Stimulated activated naive CD8-positive, alpha-beta T cell treated with anti-CD3 and anti-CD28 coated beads, Interleukin-15, Interleukin-2, amounts not matched to agents 100 ng/mL and 50 ng/mL, for 24 hours (primary cell): ENCODE measurements around the gene PSMB7.

Experiments
- H3K27ac Mint-ChIP-seq: one replicate; pipeline ENCODE4 v1.8.0; 2021; ENCODE audit warnings: mild to moderate bottlenecking, mixed read lengths
- H3K27me3 Mint-ChIP-seq: one replicate; pipeline ENCODE4 v1.8.0; 2021; ENCODE audit warnings: mixed read lengths
- H3K36me3 Mint-ChIP-seq: one replicate; pipeline ENCODE4 v1.8.0; 2021; ENCODE audit warnings: low read depth, mixed read lengths
- H3K4me1 Mint-ChIP-seq: one replicate; pipeline ENCODE4 v1.8.0; 2021; ENCODE audit warnings: low read depth, mixed read lengths
- H3K4me3 Mint-ChIP-seq: one replicate; pipeline ENCODE4 v1.8.0; 2021; ENCODE audit warnings: mild to moderate bottlenecking, mixed read lengths
- H3K9me3 Mint-ChIP-seq: one replicate; pipeline ENCODE4 v1.8.0; 2021; ENCODE audit warnings: mixed read lengths

The PSMB7 gene

GRCh38 chr9:124366476-124367220 lies 48.6 kb downstream of the PSMB7 start:
- no peak overlapping the region for H3K4me3 Mint-ChIP-seq
- peaks cover 38% of the 10 kb centered on the region for H3K4me1 Mint-ChIP-seq
- H3K36me3 Mint-ChIP-seq, result peaks cover 40% of the 10 kb centered on the region
- no peaks in the 10 kb centered on the region for H3K27me3 Mint-ChIP-seq
- H3K9me3 Mint-ChIP-seq, result no peaks in the 10 kb centered on the region
- H3K27ac Mint-ChIP-seq, result no peak overlapping the region

- Mint-ChIP-seq H3K36me3 (peaks cover 40% of the 10 kb centered on the region), H3K27me3 (no peaks in the 10 kb centered on the region), H3K9me3 (no peaks in the 10 kb centered on the region), H3K4me3 (no peak overlapping the region), H3K4me1 (peaks cover 36% of the 10 kb centered on the region), H3K27ac (no peak overlapping the region)
Observed at GRCh38 chr9:124365036-124365435, 50.2 kb downstream of the PSMB7 start.

- Mint-ChIP-seq H3K9me3 (no peaks in the 10 kb centered on the region), H3K27ac (no peak overlapping the region), H3K4me1 (peaks cover 42% of the 10 kb centered on the region), H3K27me3 (no peaks in the 10 kb centered on the region), H3K36me3 (peaks cover 40% of the 10 kb centered on the region), H3K4me3 (no peak overlapping the region)
Observed at GRCh38 chr9:124364141-124364540, 51.1 kb downstream of the PSMB7 start.

- Mint-ChIP-seq H3K4me1 (peaks cover 45% of the 10 kb centered on the region), H3K27ac (no peak overlapping the region), H3K27me3 (no peaks in the 10 kb centered on the region), H3K4me3 (no peak overlapping the region), H3K36me3 (peaks cover 40% of the 10 kb centered on the region), H3K9me3 (no peaks in the 10 kb centered on the region)
Observed at GRCh38 chr9:124363326-124364096, 51.7 kb downstream of the PSMB7 start.

GRCh38 chr9:124361128-124361527 lies 54.1 kb downstream of the PSMB7 start:
- Mint-ChIP-seq H3K9me3 (no peaks in the 10 kb centered on the region), H3K27ac (no peak overlapping the region), H3K36me3 (peaks cover 39% of the 10 kb centered on the region), H3K27me3 (no peaks in the 10 kb centered on the region), H3K4me3 (no peak overlapping the region), H3K4me1 (peaks cover 46% of the 10 kb centered on the region)

GRCh38 chr9:124359855-124360678 lies 55.2 kb downstream of the PSMB7 start:
- Mint-ChIP-seq H3K9me3 (no peaks in the 10 kb centered on the region), H3K36me3 (peaks cover 41% of the 10 kb centered on the region), H3K27me3 (no peaks in the 10 kb centered on the region), H3K4me1 (peaks cover 41% of the 10 kb centered on the region), H3K27ac (no peak overlapping the region), H3K4me3 (no peak overlapping the region)

GRCh38 chr9:124359426-124359825 lies 55.8 kb downstream of the PSMB7 start:
- no peak overlapping the region for H3K27ac Mint-ChIP-seq
- no peak overlapping the region for H3K4me3 Mint-ChIP-seq
- no peaks in the 10 kb centered on the region for H3K9me3 Mint-ChIP-seq

GRCh38 chr9:124358631-124359030 lies 56.6 kb downstream of the PSMB7 start:
- H3K36me3 Mint-ChIP-seq, result peaks cover 33% of the 10 kb centered on the region
- peaks cover 40% of the 10 kb centered on the region for H3K4me1 Mint-ChIP-seq
- H3K27me3 Mint-ChIP-seq, result no peaks in the 10 kb centered on the region
- no peak overlapping the region for H3K4me3 Mint-ChIP-seq
- no peak overlapping the region for H3K27ac Mint-ChIP-seq
- H3K9me3 Mint-ChIP-seq, result no peaks in the 10 kb centered on the region

More at GRCh38 chr9:124359426-124359825, 55.8 kb downstream of the PSMB7 start:
- H3K36me3 Mint-ChIP-seq, result peaks cover 38% of the 10 kb centered on the region
- no peaks in the 10 kb centered on the region for H3K27me3 Mint-ChIP-seq
- peaks cover 40% of the 10 kb centered on the region for H3K4me1 Mint-ChIP-seq

- H3K27me3 Mint-ChIP-seq, result no peaks in the 10 kb centered on the region
- peaks cover 34% of the 10 kb centered on the region for H3K36me3 Mint-ChIP-seq
- peaks cover 40% of the 10 kb centered on the region for H3K4me1 Mint-ChIP-seq
Observed at GRCh38 chr9:124357721-124358361, 57.4 kb downstream of the PSMB7 start.

GRCh38 chr9:124356745-124357390 lies 58.4 kb downstream of the PSMB7 start:
- Mint-ChIP-seq H3K36me3 (peaks cover 39% of the 10 kb centered on the region), H3K4me3 (no peak overlapping the region), H3K9me3 (no peaks in the 10 kb centered on the region), H3K27me3 (no peaks in the 10 kb centered on the region), H3K4me1 (peaks cover 40% of the 10 kb centered on the region), H3K27ac (peak overlapping the region; percentile 56)

More at GRCh38 chr9:124357721-124358361, 57.4 kb downstream of the PSMB7 start:
- no peak overlapping the region for H3K4me3 Mint-ChIP-seq
- H3K9me3 Mint-ChIP-seq, result no peaks in the 10 kb centered on the region
- peak overlapping the region; percentile 56 for H3K27ac Mint-ChIP-seq

- H3K9me3 Mint-ChIP-seq, result no peaks in the 10 kb centered on the region
- no peaks in the 10 kb centered on the region for H3K27me3 Mint-ChIP-seq
- no peak overlapping the region for H3K27ac Mint-ChIP-seq
- H3K4me1 Mint-ChIP-seq, result peaks cover 37% of the 10 kb centered on the region
- no peak overlapping the region for H3K4me3 Mint-ChIP-seq
- peaks cover 46% of the 10 kb centered on the region for H3K36me3 Mint-ChIP-seq
Observed at GRCh38 chr9:124355941-124356744, 59.1 kb downstream of the PSMB7 start.

- Mint-ChIP-seq H3K9me3 (no peaks in the 10 kb centered on the region), H3K4me1 (peaks cover 28% of the 10 kb centered on the region), H3K27ac (peak overlapping the region; percentile 31), H3K27me3 (no peaks in the 10 kb centered on the region), H3K4me3 (no peak overlapping the region), H3K36me3 (peaks cover 49% of the 10 kb centered on the region)
Observed at GRCh38 chr9:124355039-124355940, 60.0 kb downstream of the PSMB7 start.
